DND-41 (cell line): ENCODE data around the gene ARVCF.

ENCODE experiments used
- CTCF ChIP-seq: IDR thresholded peaks from 2 replicates; pipeline ENCODE4 v1.5.1; 2012; ENCODE audit warnings: borderline replicate concordance, low read length, moderate library complexity, mild to moderate bottlenecking; ENCODE audit not compliant: poor library complexity, severe bottlenecking; ENCODE audit errors: extremely low read depth
- EZH2 ChIP-seq: IDR thresholded peaks from 3 replicates; pipeline ENCODE4 v1.6.1; 2012; ENCODE audit warnings: borderline replicate concordance, low read depth, mild to moderate bottlenecking, moderate library complexity, low read length, inconsistent platforms; ENCODE audit not compliant: severe bottlenecking

- TF ChIP-seq CTCF (no peak), EZH2 (no peak)
Observed at GRCh38 chr22:19978748-19979147, 37.9 kb downstream of the ARVCF start.
